ENCODE data around the gene METRNL.

Gene METRNL

GRCh38 chr17:83142619-83143018 is 63.2 kb downstream of the METRNL start:
- TF ChIP-seq CTCF (conservative IDR thresholded peaks at IDR 0.05) (no peak), ZFX (IDR thresholded peaks at IDR 0.05) (no peak)

GRCh38 chr17:83143817-83144231 is 64.4 kb downstream of the METRNL start:
- TF ChIP-seq CTCF (conservative IDR thresholded peaks at IDR 0.05) (no peak), ZFX (IDR thresholded peaks at IDR 0.05) (no peak)
- no peak overlapping the region for H3K27ac ChIP-seq

More at GRCh38 chr17:83142619-83143018, 63.2 kb downstream of the METRNL start:
- H3K27ac ChIP-seq = no peak overlapping the region

Measured in C4-2B (cell line).